Loucy (cell line): ENCODE measurements around the gene ACVR1.
A peak's percentile ranks its signal among the peaks of the same experiment; 100 is the strongest.

Source experiments
- H2AFZ ChIP-seq: fragments of 200-600 bp; sonication (generic); 2 replicates; pipeline ENCODE4 v1.6.0; 2016; ENCODE audit warnings: antibody characterized with exemption, mild to moderate bottlenecking, low read length, moderate library complexity
- H3F3A ChIP-seq: fragments of 200-600 bp; 2 replicates; pipeline ENCODE4 v1.6.0; 2016; ENCODE audit warnings: antibody characterized with exemption, low read depth, mild to moderate bottlenecking
- H3K27me3 ChIP-seq: fragments of 200-600 bp; sonication (generic); 2 replicates; pipeline ENCODE4 v1.6.1; 2014; ENCODE audit warnings: low read length, mild to moderate bottlenecking; ENCODE audit not compliant: insufficient read depth, poor library complexity, severe bottlenecking
- H3K36me3 ChIP-seq: fragments of 200-600 bp; sonication (generic); 2 replicates; pipeline ENCODE4 v1.6.1; 2016; ENCODE audit warnings: low read length; ENCODE audit not compliant: insufficient read depth
- H3K4me1 ChIP-seq: fragments of 200-600 bp; sonication (generic); 2 replicates; pipeline ENCODE4 v1.5.1; 2014; ENCODE audit warnings: low read length, mild to moderate bottlenecking; ENCODE audit not compliant: insufficient read depth, poor library complexity, severe bottlenecking
- H3K4me2 ChIP-seq: fragments of 200-600 bp; sonication (generic); 2 replicates; pipeline ENCODE4 v1.6.0; 2014; ENCODE audit warnings: antibody characterized with exemption, low read length, low read depth, mild to moderate bottlenecking; ENCODE audit not compliant: poor library complexity, severe bottlenecking
- H3K4me3 ChIP-seq: fragments of 200-600 bp; sonication (generic); 2 replicates; pipeline ENCODE4 v1.5.1; 2014; ENCODE audit warnings: low read length, mild to moderate bottlenecking, mixed read lengths; ENCODE audit not compliant: poor library complexity, severe bottlenecking
- H3K79me2 ChIP-seq: fragments of 200-600 bp; sonication (generic); 2 replicates; pipeline ENCODE4 v1.6.1; 2014; ENCODE audit warnings: low read length; ENCODE audit not compliant: insufficient read depth
- H3K9ac ChIP-seq: fragments of 200-600 bp; sonication (generic); 2 replicates; pipeline ENCODE4 v1.6.0; 2014; ENCODE audit warnings: mild to moderate bottlenecking, low read depth, low read length, moderate library complexity; ENCODE audit not compliant: poor library complexity, severe bottlenecking
- H3K9me2 ChIP-seq: fragments of 200-600 bp; sonication (generic); replicated peaks from 2 replicates; pipeline ENCODE4 v1.6.1; 2016; ENCODE audit warnings: low read depth, low read length, mixed read lengths
- H3K9me3 ChIP-seq: fragments of 200-600 bp; sonication (generic); 2 replicates; pipeline ENCODE4 v1.6.1; 2014; ENCODE audit warnings: mild to moderate bottlenecking, antibody characterized with exemption, low read length, low read depth; ENCODE audit not compliant: insufficient read depth
- H4K20me1 ChIP-seq: fragments of 200-600 bp; sonication (generic); 2 replicates; pipeline ENCODE4 v1.6.0; 2014; ENCODE audit warnings: antibody characterized with exemption, low read length, mild to moderate bottlenecking; ENCODE audit not compliant: insufficient read depth, poor library complexity, severe bottlenecking
- CTCF ChIP-seq: fragments of 200-600 bp; sonication (generic); conservative IDR thresholded peaks from 2 replicates; pipeline ENCODE4 v1.5.1; 2014; ENCODE audit warnings: mild to moderate bottlenecking, antibody characterized with exemption, low read length
- EZH2phosphoT487 ChIP-seq: fragments of 200-600 bp; IDR thresholded peaks from 2 replicates; pipeline ENCODE4 v1.6.1; 2018; ENCODE audit warnings: antibody characterized with exemption, mild to moderate bottlenecking, moderate library complexity, borderline replicate concordance

ACVR1 gene

GRCh38 chr2:157897106-157897971 lies 21.2 kb upstream of the ACVR1 start:
- H3K4me1 ChIP-seq: peaks cover 4% of the 10 kb centered on the region
- no peaks in the 10 kb centered on the region for H3K79me2 ChIP-seq
- H3K4me2 ChIP-seq: peak overlapping the region; percentile 10
- H3K9me2 ChIP-seq: no peaks in the 10 kb centered on the region
- TF ChIP-seq CTCF: no peak
- no peak for TF ChIP-seq EZH2phosphoT487
- H3K36me3 ChIP-seq: no peaks in the 10 kb centered on the region
- no peaks in the 10 kb centered on the region for H4K20me1 ChIP-seq
- H3K9ac ChIP-seq: no peak overlapping the region
- H3K27me3 ChIP-seq: no peaks in the 10 kb centered on the region
- H3K4me3 ChIP-seq: no peak overlapping the region
- H3K9me3 ChIP-seq: no peaks in the 10 kb centered on the region
- H2AFZ ChIP-seq: peak overlapping the region; percentile 75
- no peaks in the 10 kb centered on the region for H3F3A ChIP-seq

- no peaks in the 10 kb centered on the region for H3K36me3 ChIP-seq
- H3K9me2 ChIP-seq: no peaks in the 10 kb centered on the region
- no peaks in the 10 kb centered on the region for H3K9me3 ChIP-seq
- no peaks in the 10 kb centered on the region for H3F3A ChIP-seq
- H3K4me3 ChIP-seq: no peak overlapping the region
- H3K79me2 ChIP-seq: no peaks in the 10 kb centered on the region
- no peak overlapping the region for H3K4me2 ChIP-seq
- H3K27me3 ChIP-seq: no peaks in the 10 kb centered on the region
- no peaks in the 10 kb centered on the region for H4K20me1 ChIP-seq
- TF ChIP-seq CTCF (no peak), EZH2phosphoT487 (no peak)
- H2AFZ ChIP-seq: no peak overlapping the region
- peaks cover 4% of the 10 kb centered on the region for H3K4me1 ChIP-seq
- no peak overlapping the region for H3K9ac ChIP-seq
Observed at GRCh38 chr2:157895531-157895930, 19.4 kb upstream of the ACVR1 start.

- H2AFZ ChIP-seq: no peak overlapping the region
- H3K4me2 ChIP-seq: no peak overlapping the region
- no peaks in the 10 kb centered on the region for H3K79me2 ChIP-seq
- H4K20me1 ChIP-seq: no peaks in the 10 kb centered on the region
- H3F3A ChIP-seq: no peaks in the 10 kb centered on the region
- no peak overlapping the region for H3K4me3 ChIP-seq
- H3K4me1 ChIP-seq: peaks cover 4% of the 10 kb centered on the region
- H3K36me3 ChIP-seq: no peaks in the 10 kb centered on the region
- H3K27me3 ChIP-seq: no peaks in the 10 kb centered on the region
- H3K9me2 ChIP-seq: no peaks in the 10 kb centered on the region
- no peaks in the 10 kb centered on the region for H3K9me3 ChIP-seq
- TF ChIP-seq CTCF: no peak
- no peak for TF ChIP-seq EZH2phosphoT487
- no peak overlapping the region for H3K9ac ChIP-seq
Observed at GRCh38 chr2:157894694-157895435, 18.7 kb upstream of the ACVR1 start.
